K562 (cell line): ENCODE measurements around the gene UBE2M. TPM values are rescaled to one million over a fixed set of nuclear protein-coding genes. Genes with fewer than 3 reads are reported as not detected.
A peak's percentile ranks its signal among the peaks of the same experiment; 100 is the strongest.

Experiments
- EP400 ChIP-seq: fragments of 450-650 bp; IDR thresholded peaks from 2 replicates; pipeline ENCODE4 v1.6.1; 2017; ENCODE audit warnings: antibody characterized with exemption, mild to moderate bottlenecking, moderate library complexity
- MYC ChIP-seq, 2 experiments: fragments of 250-450 bp in 1 of 2; sonication (Bioruptor Pico) in 1 of 2; IDR thresholded peaks; 2 replicates each; pipeline versions ENCODE4 v1.5.1 to v1.6.1; 2012 to 2021; ENCODE audit warnings: low read depth in 2 of 2, borderline replicate concordance in 1 of 2, improper control_type of control experiment in 1 of 2, low read length in 1 of 2, mild to moderate bottlenecking in 1 of 2, moderate library complexity in 1 of 2
- RUNX1 ChIP-seq: sonication (generic); IDR thresholded peaks from 2 replicates; pipeline ENCODE4 v1.6.1; 2016; ENCODE audit warnings: antibody characterized with exemption, low read depth
- TARDBP ChIP-seq: fragments of 450-650 bp; IDR thresholded peaks from 2 replicates; pipeline ENCODE4 v1.6.1; 2016
- TEAD1 ChIP-seq, 2 experiments: fragments of 450-650 bp in 1 of 2; sonication (generic) in 1 of 2; formaldehyde crosslinking; IDR thresholded peaks; 2 replicates each; pipeline versions ENCODE4 v1.4.0 to v1.8.0; 2020 to 2022; ENCODE audit warnings: mild to moderate bottlenecking in 2 of 2, missing genetic modification reagents in 1 of 2
- XRCC4 ChIP-seq: IDR thresholded peaks from one replicate; pipeline ENCODE4 v1.6.1; 2011; ENCODE audit not compliant: insufficient read depth, insufficient read length; ENCODE audit errors: extremely low read depth
- ZNF184 ChIP-seq: sonication (generic); formaldehyde crosslinking; IDR thresholded peaks from 2 replicates; pipeline ENCODE4 v1.5.0; 2020; ENCODE audit warnings: missing genetic modification reagents
- polyA plus RNA-seq, 8 experiments: library from polyadenylated mRNA; depleted of rRNA in 4 of 8; stranded (reverse) in 5 of 8; unstranded in 3 of 8; fragments of >200 nt; fragmentation: Nextera tagmentation in 2 of 8; fragmentation: Illumina TruSeq in 1 of 8; extraction: Ambion mirVana in 2 of 8; extraction: Trizol in 1 of 8; gene quantifications; 2 replicates each; pipeline versions ENCODE4 v1.2.1 to v1.2.3, GENCODE V29; 2011 to 2014; ENCODE audit warnings: inconsistent platforms in 1 of 8, missing spikeins in 1 of 8
- total RNA-seq, 7 experiments: library from RNA; depleted of rRNA in 6 of 7; stranded (reverse); fragments of >200 nt in 6 of 7; fragmentation: Illumina TruSeq in 2 of 7; extraction: Trizol in 2 of 7; gene quantifications; 2 replicates each; pipeline versions ENCODE4 v1.2.1 to v1.2.3, GENCODE V29; 2011 to 2021; ENCODE audit warnings: low replicate concordance in 1 of 7
- TF ChIP-seq, protein P1 (sequence below): fragments of 450-650 bp; IDR thresholded peaks from 2 replicates; pipeline ENCODE4 v1.6.1; 2018; ENCODE audit not compliant: partially characterized antibody
- TF ChIP-seq, protein P2 (sequence below), 2 experiments: IDR thresholded peaks; 2 replicates each; pipeline ENCODE4 v1.6.1; 2011; ENCODE audit warnings: borderline replicate concordance in 1 of 2, control low read depth in 1 of 2, low read depth in 1 of 2, low read length in 1 of 2, mild to moderate bottlenecking in 1 of 2, mixed read lengths in 1 of 2, moderate library complexity in 1 of 2; ENCODE audit not compliant: insufficient read depth in 1 of 2, insufficient read length in 1 of 2, poor library complexity in 1 of 2, severe bottlenecking in 1 of 2; ENCODE audit errors: extremely low read depth in 1 of 2
- TF ChIP-seq, protein P3 (sequence below): sonication (generic); formaldehyde crosslinking; IDR thresholded peaks from 2 replicates; pipeline ENCODE4 v1.8.0; 2022; ENCODE audit warnings: missing genetic modification reagents, mild to moderate bottlenecking, moderate library complexity, borderline replicate concordance
- TF ChIP-seq, protein P4 (sequence below): sonication (generic); formaldehyde crosslinking; IDR thresholded peaks from 2 replicates; pipeline ENCODE4 v1.8.1; 2022; ENCODE audit warnings: missing genetic modification reagents
- TF ChIP-seq, protein P5 (sequence below): sonication (generic); formaldehyde crosslinking; IDR thresholded peaks from 2 replicates; pipeline ENCODE4 v1.8.1; 2023; ENCODE audit warnings: mild to moderate bottlenecking, missing genetic modification reagents
- TF ChIP-seq, protein P6 (sequence below): fragments of 450-650 bp; formaldehyde crosslinking; IDR thresholded peaks from 2 replicates; pipeline ENCODE4 v1.4.0; 2020; ENCODE audit warnings: mild to moderate bottlenecking

Gene UBE2M
- total and polyA plus RNA-seq, 9 of the 15 experiments (the other 6 are each of a cell fraction or from before 2014, with no cell fraction given) = 0.92 to 163 (median 85.7) TPM

DNA sequence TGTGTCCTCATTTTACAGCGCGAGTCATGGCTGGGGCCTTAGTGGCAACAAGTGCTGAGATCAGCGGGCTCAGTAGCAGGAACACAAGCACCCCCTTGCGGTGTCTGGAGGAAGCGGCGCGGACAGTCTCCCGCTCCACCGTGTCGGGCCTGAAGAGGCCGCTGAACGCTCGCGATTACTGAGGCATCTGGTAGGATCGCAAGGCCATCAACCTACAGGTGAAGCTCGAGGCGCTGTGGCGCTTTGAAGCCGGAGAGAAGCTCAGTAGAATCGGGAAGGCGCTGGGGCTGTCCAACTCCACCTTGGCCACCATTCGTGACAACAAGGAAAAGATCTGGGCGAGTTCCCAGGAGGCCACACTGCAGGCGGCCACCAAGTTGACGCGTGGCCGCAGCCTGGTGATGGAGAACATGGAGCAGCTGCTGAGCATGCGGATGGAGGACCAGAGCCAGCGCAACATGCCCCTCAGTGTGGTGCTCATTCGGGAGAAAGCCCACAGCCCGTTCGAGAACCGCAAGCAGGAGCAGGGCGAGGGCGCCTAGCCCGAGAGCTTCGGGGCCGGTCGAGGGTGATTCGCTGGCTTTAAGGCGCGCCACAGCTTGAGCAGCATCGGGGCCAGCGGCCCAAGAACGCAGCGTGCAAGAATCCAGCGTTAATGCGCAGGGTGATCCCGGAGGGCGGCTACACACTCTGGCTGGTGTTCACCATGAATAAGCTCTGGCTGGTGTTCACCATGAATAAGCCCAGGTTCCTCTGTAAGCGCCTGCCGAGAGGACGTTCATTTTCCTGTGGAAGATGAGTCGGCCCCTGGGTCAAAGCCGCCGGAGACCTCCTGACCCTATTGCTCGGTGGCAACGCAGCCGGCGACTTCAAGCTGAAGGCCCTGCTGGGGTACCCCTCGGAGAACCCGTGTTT lies 23.1 kb upstream of the UBE2M start (continued):
- TF ChIP-seq, protein P1, sequence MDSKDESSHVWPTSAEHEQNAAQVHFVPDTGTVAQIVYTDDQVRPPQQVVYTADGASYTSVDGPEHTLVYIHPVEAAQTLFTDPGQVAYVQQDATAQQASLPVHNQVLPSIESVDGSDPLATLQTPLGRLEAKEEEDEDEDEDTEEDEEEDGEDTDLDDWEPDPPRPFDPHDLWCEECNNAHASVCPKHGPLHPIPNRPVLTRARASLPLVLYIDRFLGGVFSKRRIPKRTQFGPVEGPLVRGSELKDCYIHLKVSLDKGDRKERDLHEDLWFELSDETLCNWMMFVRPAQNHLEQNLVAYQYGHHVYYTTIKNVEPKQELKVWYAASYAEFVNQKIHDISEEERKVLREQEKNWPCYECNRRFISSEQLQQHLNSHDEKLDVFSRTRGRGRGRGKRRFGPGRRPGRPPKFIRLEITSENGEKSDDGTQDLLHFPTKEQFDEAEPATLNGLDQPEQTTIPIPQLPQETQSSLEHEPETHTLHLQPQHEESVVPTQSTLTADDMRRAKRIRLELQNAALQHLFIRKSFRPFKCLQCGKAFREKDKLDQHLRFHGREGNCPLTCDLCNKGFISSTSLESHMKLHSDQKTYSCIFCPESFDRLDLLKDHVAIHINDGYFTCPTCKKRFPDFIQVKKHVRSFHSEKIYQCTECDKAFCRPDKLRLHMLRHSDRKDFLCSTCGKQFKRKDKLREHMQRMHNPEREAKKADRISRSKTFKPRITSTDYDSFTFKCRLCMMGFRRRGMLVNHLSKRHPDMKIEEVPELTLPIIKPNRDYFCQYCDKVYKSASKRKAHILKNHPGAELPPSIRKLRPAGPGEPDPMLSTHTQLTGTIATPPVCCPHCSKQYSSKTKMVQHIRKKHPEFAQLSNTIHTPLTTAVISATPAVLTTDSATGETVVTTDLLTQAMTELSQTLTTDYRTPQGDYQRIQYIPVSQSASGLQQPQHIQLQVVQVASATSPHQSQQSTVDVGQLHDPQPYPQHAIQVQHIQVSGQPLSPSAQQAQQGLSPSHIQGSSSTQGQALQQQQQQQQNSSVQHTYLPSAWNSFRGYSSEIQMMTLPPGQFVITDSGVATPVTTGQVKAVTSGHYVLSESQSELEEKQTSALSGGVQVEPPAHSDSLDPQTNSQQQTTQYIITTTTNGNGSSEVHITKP = peak; percentile 34
- TF ChIP-seq MYC (IDR thresholded peaks at IDR 0.05; ENCODE audit: low read depth, low read length) (peak; percentile 78), MYC (CRISPR knock-in tag; IDR thresholded peaks at IDR 0.05; ENCODE audit: borderline replicate concordance, low read depth) (no peak), TARDBP (0 out of 2 replicates have a peak, but pooled peaks have one; percentile 63), RUNX1 (peak; percentile 59; the same call in 1 of the 2 replicates), TEAD1 (CRISPR knock-in tag; IDR thresholded peaks at IDR 0.05) (0 out of 4 replicates have a peak, but pooled peaks of 1 of the 2 experiments have one; percentile 19), XRCC4 (no peak), EP400 (peak; percentile 68), ZNF184 (CRISPR knock-in tag) (no peak)
- TF ChIP-seq, protein P2, sequence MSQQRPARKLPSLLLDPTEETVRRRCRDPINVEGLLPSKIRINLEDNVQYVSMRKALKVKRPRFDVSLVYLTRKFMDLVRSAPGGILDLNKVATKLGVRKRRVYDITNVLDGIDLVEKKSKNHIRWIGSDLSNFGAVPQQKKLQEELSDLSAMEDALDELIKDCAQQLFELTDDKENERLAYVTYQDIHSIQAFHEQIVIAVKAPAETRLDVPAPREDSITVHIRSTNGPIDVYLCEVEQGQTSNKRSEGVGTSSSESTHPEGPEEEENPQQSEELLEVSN (IDR thresholded peaks at IDR 0.05; ENCODE audit: borderline replicate concordance in 1 of 2, extremely low read depth in 1 of 2, insufficient read depth in 1 of 2, insufficient read length in 1 of 2, low read depth in 1 of 2, low read length in 1 of 2, poor library complexity in 1 of 2, severe bottlenecking in 1 of 2) = peak; percentile 65 to 73
- TF ChIP-seq, protein P3, sequence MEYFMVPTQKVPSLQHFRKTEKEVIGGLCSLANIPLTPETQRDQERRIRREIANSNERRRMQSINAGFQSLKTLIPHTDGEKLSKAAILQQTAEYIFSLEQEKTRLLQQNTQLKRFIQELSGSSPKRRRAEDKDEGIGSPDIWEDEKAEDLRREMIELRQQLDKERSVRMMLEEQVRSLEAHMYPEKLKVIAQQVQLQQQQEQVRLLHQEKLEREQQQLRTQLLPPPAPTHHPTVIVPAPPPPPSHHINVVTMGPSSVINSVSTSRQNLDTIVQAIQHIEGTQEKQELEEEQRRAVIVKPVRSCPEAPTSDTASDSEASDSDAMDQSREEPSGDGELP (CRISPR knock-in tag) = peak; percentile 93; the same call in 1 of the 2 replicates
- TF ChIP-seq, protein P4, sequence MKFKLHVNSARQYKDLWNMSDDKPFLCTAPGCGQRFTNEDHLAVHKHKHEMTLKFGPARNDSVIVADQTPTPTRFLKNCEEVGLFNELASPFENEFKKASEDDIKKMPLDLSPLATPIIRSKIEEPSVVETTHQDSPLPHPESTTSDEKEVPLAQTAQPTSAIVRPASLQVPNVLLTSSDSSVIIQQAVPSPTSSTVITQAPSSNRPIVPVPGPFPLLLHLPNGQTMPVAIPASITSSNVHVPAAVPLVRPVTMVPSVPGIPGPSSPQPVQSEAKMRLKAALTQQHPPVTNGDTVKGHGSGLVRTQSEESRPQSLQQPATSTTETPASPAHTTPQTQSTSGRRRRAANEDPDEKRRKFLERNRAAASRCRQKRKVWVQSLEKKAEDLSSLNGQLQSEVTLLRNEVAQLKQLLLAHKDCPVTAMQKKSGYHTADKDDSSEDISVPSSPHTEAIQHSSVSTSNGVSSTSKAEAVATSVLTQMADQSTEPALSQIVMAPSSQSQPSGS (CRISPR knock-in tag) = 0 out of 2 replicates have a peak, but pooled peaks have one; percentile 61
- TF ChIP-seq, protein P5, sequence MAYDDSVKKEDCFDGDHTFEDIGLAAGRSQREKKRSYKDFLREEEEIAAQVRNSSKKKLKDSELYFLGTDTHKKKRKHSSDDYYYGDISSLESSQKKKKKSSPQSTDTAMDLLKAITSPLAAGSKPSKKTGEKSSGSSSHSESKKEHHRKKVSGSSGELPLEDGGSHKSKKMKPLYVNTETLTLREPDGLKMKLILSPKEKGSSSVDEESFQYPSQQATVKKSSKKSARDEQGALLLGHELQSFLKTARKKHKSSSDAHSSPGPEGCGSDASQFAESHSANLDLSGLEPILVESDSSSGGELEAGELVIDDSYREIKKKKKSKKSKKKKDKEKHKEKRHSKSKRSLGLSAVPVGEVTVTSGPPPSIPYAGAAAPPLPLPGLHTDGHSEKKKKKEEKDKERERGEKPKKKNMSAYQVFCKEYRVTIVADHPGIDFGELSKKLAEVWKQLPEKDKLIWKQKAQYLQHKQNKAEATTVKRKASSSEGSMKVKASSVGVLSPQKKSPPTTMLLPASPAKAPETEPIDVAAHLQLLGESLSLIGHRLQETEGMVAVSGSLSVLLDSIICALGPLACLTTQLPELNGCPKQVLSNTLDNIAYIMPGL (CRISPR knock-in tag) = 0 out of 2 replicates have a peak, but pooled peaks have one; percentile 50
- TF ChIP-seq, protein P6, sequence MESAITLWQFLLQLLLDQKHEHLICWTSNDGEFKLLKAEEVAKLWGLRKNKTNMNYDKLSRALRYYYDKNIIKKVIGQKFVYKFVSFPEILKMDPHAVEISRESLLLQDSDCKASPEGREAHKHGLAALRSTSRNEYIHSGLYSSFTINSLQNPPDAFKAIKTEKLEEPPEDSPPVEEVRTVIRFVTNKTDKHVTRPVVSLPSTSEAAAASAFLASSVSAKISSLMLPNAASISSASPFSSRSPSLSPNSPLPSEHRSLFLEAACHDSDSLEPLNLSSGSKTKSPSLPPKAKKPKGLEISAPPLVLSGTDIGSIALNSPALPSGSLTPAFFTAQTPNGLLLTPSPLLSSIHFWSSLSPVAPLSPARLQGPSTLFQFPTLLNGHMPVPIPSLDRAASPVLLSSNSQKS (CRISPR knock-in tag) = no peak
